Vagina (tissue), 2 donors: ENCODE results near the gene TTYH1. TPM values are rescaled to one million over a fixed set of nuclear protein-coding genes. Genes with fewer than 3 reads are reported as not detected.
"Not testable (repeated sequence)": the region's sequence is repeated elsewhere in the genome, so short reads cannot be mapped to it uniquely, and the experiment has no call there.

Experiments
- DNase-seq, 2 donors: peaks; one replicate each; pipeline ENCODE4 v3.0.0-alpha.2; 2017; ENCODE audit errors: extremely low spot score in 2 of 2
- H3K27ac ChIP-seq: fragments of 200-600 bp; sonication (generic); one replicate; pipeline ENCODE4 v1.5.1; 2019
- H3K27me3 ChIP-seq: fragments of 200-600 bp; sonication (generic); one replicate; pipeline ENCODE4 v1.5.1; 2019
- H3K36me3 ChIP-seq, 2 donors: fragments of 200-600 bp; sonication (generic); one replicate each; pipeline ENCODE4 v1.5.1; 2017 to 2019
- H3K4me1 ChIP-seq: fragments of 200-600 bp; sonication (generic); one replicate; pipeline ENCODE4 v1.5.1; 2019
- H3K4me3 ChIP-seq, 2 donors: fragments of 200-600 bp; sonication (generic); 1 replicate in 1 of 2; 2 replicates in 1 of 2; pipeline ENCODE4 v1.5.1; 2016 to 2019
- H3K9me3 ChIP-seq: fragments of 200-600 bp; sonication (generic); one replicate; pipeline ENCODE4 v1.5.1; 2019
- POLR2A ChIP-seq, 2 donors: fragments of 450-650 bp; IDR thresholded peaks; one replicate each; pipeline ENCODE4 v1.6.1; 2017; ENCODE audit warnings: antibody characterized with exemption in 2 of 2, mild to moderate bottlenecking in 2 of 2, moderate library complexity in 2 of 2
- POLR2AphosphoS5 ChIP-seq, 2 donors: sonication (generic); formaldehyde crosslinking; IDR thresholded peaks; one replicate each; pipeline ENCODE4 v1.9.0; 2017; ENCODE audit warnings: antibody characterized with exemption in 2 of 2, mild to moderate bottlenecking in 2 of 2, low read depth in 1 of 2; ENCODE audit not compliant: insufficient read depth in 1 of 2
- intact Hi-C: fragments of 100-400 bp; cut with DNase I; formaldehyde crosslinking; loops from one replicate; pipeline ENCODE4 v1.15.1; 2023
- total RNA-seq: library from RNA; depleted of rRNA; stranded (reverse); fragments of >200 nt; gene quantifications from one replicate; pipeline ENCODE4 v1.2.3, GENCODE V29; 2016
- TF ChIP-seq, protein P1 (sequence below), 3 experiments: fragments of 450-650 bp in 2 of 3; fragments of 200-600 bp in 1 of 3; sonication (generic) in 1 of 3; IDR thresholded peaks; one replicate each; pipeline ENCODE4 v1.5.1; 2017 to 2019; ENCODE audit warnings: antibody characterized with exemption in 3 of 3, mild to moderate bottlenecking in 2 of 3, moderate library complexity in 2 of 3

The TTYH1 gene
- total RNA-seq, 1 donor from 2014 or later: 5.9 TPM

DNA sequence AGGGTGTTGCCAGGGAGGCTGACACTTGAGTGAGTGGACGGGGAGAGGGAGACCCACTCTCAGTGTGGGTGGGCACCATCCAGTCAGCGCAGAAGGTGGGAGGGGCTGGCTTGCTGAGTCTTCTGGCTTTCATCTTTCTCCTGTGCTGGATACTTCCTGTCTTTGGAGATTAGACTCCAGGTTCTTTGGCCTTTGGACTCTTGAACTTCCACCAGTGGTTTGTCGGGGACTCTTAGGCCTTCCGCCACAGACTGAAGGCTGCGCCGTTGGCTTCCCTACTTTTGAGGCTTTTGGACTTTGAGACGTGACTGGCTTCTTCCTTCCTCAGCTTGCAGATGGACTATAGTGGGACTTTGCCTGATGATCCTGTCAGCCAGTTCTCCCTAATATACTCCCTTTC, 29.5 kb downstream of the TTYH1 start:
- peaks cover 25% of the 10 kb centered on the region for H3K4me1 ChIP-seq
- H3K4me3 ChIP-seq: no peak overlapping the region
- intact Hi-C loops: no loop called here
- DNase-seq: no peak
- no peaks in the 10 kb centered on the region for H3K9me3 ChIP-seq
- peaks cover 0 to 9% of the 10 kb centered on the region in 2 donors for H3K36me3 ChIP-seq
- TF ChIP-seq, protein P1, sequence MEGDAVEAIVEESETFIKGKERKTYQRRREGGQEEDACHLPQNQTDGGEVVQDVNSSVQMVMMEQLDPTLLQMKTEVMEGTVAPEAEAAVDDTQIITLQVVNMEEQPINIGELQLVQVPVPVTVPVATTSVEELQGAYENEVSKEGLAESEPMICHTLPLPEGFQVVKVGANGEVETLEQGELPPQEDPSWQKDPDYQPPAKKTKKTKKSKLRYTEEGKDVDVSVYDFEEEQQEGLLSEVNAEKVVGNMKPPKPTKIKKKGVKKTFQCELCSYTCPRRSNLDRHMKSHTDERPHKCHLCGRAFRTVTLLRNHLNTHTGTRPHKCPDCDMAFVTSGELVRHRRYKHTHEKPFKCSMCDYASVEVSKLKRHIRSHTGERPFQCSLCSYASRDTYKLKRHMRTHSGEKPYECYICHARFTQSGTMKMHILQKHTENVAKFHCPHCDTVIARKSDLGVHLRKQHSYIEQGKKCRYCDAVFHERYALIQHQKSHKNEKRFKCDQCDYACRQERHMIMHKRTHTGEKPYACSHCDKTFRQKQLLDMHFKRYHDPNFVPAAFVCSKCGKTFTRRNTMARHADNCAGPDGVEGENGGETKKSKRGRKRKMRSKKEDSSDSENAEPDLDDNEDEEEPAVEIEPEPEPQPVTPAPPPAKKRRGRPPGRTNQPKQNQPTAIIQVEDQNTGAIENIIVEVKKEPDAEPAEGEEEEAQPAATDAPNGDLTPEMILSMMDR (IDR thresholded peaks at IDR 0.05): no peak
- TF ChIP-seq POLR2AphosphoS5 (IDR thresholded peaks at IDR 0.05; ENCODE audit: insufficient read depth in 1 of 2, low read depth in 1 of 2) (no peak), POLR2A (IDR thresholded peaks at IDR 0.05) (no peak)
- H3K27ac ChIP-seq: no peak overlapping the region
- H3K27me3 ChIP-seq: no peaks in the 10 kb centered on the region

DNA sequence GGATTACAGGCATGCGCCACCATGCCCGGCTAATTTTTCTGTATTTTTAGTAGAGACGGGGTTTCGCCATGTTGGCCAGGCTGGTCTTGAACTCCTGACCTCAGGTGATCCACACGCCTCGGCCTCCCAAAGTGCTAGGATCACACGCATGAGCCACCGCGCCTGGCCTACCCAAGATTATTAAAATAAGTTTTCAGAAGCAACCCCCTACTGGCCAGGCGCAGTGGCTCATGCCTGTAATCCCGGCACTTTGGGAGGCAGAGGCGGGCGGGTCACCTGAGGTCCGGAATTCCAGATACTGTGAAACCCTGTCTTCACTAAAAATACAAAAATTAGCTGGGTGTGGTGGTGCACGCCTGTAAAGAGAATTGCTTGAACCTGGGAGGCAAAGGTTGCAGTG, 31.1 kb downstream of the TTYH1 start:
- H3K4me3 ChIP-seq, DNase-seq, H3K9me3 ChIP-seq, H3K27me3 ChIP-seq, H3K27ac ChIP-seq, intact Hi-C loops: not testable (repeated sequence)
- Histone ChIP-seq H3K4me1 (peaks cover 41% of the 10 kb centered on the region), H3K36me3 (peaks cover 0 to 12% of the 10 kb centered on the region in 2 donors)

DNA sequence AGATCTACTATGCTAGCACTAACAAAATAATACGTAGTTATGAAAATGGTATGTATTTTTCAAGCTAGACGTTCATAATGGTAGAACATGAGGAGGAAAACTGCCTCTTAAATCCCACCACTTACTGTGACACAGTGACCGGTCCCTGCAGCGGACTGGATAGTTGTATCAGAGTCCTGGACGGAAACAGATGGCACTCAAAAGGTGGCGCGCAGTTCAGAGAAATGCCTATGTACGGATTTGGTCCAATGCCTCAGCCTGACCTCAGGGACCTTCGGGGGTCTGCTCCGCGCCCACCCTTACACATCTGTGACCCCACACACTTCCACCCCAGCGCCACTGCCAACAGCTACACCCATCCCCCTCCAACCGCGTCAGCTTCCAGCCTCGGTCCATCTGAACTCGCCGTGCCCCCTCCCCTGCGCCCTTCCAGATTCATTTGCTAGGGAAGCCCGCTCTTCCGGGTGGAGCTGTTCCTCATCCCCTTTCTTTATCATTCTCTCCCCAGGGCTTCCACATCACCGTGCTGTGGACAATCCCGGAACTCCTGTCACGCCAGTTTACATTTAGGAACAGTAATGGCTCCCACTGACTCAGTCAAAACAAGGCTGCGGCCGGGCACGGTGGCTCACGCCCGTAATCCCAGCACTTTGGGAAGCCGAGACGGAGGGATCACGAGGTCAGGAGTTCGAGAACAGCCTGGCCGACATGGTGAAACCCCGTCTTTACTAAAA, 32.9 kb downstream of the TTYH1 start:
- no peak for DNase-seq
- H3K4me1 ChIP-seq: peaks cover 55% of the 10 kb centered on the region
- peak overlapping the region; percentile 62 to 90 for H3K4me3 ChIP-seq
- no peaks in the 10 kb centered on the region for H3K9me3 ChIP-seq
- intact Hi-C loops: no loop called here
- peak overlapping the region; percentile 95 for H3K27ac ChIP-seq
- peaks cover 0 to 31% of the 10 kb centered on the region in 2 donors for H3K36me3 ChIP-seq
- no peaks in the 10 kb centered on the region for H3K27me3 ChIP-seq
- TF ChIP-seq POLR2A (IDR thresholded peaks at IDR 0.05): no peak
- no peak for TF ChIP-seq POLR2AphosphoS5 (IDR thresholded peaks at IDR 0.05; ENCODE audit: insufficient read depth in 1 of 2, low read depth in 1 of 2)
- TF ChIP-seq, protein P1 (IDR thresholded peaks at IDR 0.05): no peak

- DNase-seq: peak in 1 of 2 donors; percentile 99
- TF ChIP-seq POLR2AphosphoS5 (IDR thresholded peaks at IDR 0.05; ENCODE audit: insufficient read depth in 1 of 2, low read depth in 1 of 2) (peak; percentile 92 to 99), POLR2A (IDR thresholded peaks at IDR 0.05) (peak in 1 of 2 donors; percentile 90)
- TF ChIP-seq, protein P1 (IDR thresholded peaks at IDR 0.05): no peak
- no peaks in the 10 kb centered on the region for H3K9me3 ChIP-seq
- peaks cover 55% of the 10 kb centered on the region for H3K4me1 ChIP-seq
- H3K27me3 ChIP-seq: no peaks in the 10 kb centered on the region
- peak within 1 kb of the TSS; percentile 62 to 90 for H3K4me3 ChIP-seq
- intact Hi-C loops: no loop called here
- H3K27ac ChIP-seq: peak within 1 kb of the TSS; percentile 95
- H3K36me3 ChIP-seq: peaks cover 2 to 38% of the 10 kb centered on the region in 2 donors
Measured at GRCh38 chr19:54448774-54449700, 33.8 kb downstream of the TTYH1 start, which contains the start of gene LENG8. Gene LENG8 (plus strand): TSS chr19:54449199. CDS start chr19:54451345, 2,146 bp downstream.

DNA sequence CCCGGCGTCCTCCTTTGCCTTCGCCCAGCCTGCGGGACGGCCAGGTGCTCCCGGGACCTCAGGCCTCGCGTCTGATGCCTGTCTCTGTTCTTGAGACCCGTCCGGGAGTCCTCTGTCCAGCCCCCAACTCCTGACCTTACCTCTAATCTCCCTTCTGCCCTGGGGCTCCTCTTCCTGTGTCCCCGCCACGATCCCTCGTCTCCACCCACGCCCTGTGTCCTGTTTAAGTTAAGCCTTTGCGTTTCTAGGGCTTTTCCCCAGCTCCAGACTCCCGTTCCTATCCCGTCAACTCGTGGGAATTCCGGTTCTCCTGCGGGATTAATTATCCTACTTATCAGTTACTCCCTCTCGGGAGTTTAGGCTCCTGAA, 34.4 kb downstream of the TTYH1 start:
- Histone ChIP-seq H3K27ac (peak overlapping the region; percentile 95), H3K9me3 (no peaks in the 10 kb centered on the region), H3K4me3 (peak overlapping the region; percentile 62 to 90), H3K36me3 (peaks cover 4 to 38% of the 10 kb centered on the region in 2 donors), H3K4me1 (peaks cover 55% of the 10 kb centered on the region), H3K27me3 (no peaks in the 10 kb centered on the region)
- DNase-seq: no peak
- intact Hi-C loops: no loop called here
- TF ChIP-seq POLR2AphosphoS5 (IDR thresholded peaks at IDR 0.05; ENCODE audit: insufficient read depth in 1 of 2, low read depth in 1 of 2): no peak
- TF ChIP-seq POLR2A (IDR thresholded peaks at IDR 0.05): no peak
- TF ChIP-seq, protein P1 (IDR thresholded peaks at IDR 0.05): no peak
